Astrocyte of the spinal cord (primary cell): ENCODE measurements around the gene DAZL.

ENCODE experiments used
- DNase-seq: peaks from one replicate; pipeline ENCODE4 v3.0.0; 2011; ENCODE audit warnings: low read depth, low spot score
- H3K4me3 ChIP-seq: 2 replicates; pipeline ENCODE4 v1.5.1; 2011; ENCODE audit warnings: low read depth, mild to moderate bottlenecking, low read length, moderate library complexity
- in situ Hi-C: cut with HindIII; loops from 2 replicates; pipeline ENCODE4 v1.10.0; 2017; ENCODE audit warnings: low sequenced_read_pairs
- TF ChIP-seq, protein P1 (sequence below): IDR thresholded peaks from 2 replicates; pipeline ENCODE4 v1.5.1; 2012; ENCODE audit warnings: low read depth, mild to moderate bottlenecking, low read length, inconsistent platforms

Gene DAZL

DNA sequence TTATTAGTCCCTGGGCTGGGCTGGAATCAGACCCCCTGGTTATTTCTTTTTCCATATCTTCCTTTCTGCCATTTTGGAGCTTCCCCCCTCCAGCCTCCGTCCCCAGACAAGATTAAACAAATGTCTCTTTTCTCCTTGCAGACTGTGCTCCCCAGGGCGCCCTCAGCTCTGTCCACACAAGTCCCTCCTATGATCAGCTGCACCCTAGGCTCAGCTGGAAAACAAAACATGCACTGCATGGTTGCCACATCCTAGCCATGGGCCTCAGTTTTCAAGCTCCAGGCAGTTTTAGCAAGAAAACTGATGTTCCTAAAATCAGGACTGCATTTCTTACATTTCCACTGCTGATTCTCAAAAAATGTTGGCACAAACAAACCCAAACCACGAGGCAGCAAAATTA lies 68.2 kb downstream of the DAZL start:
- no peak overlapping the region for H3K4me3 ChIP-seq
- in situ Hi-C loops, result no loop called here
- DNase-seq, result no peak
- TF ChIP-seq, protein P1, sequence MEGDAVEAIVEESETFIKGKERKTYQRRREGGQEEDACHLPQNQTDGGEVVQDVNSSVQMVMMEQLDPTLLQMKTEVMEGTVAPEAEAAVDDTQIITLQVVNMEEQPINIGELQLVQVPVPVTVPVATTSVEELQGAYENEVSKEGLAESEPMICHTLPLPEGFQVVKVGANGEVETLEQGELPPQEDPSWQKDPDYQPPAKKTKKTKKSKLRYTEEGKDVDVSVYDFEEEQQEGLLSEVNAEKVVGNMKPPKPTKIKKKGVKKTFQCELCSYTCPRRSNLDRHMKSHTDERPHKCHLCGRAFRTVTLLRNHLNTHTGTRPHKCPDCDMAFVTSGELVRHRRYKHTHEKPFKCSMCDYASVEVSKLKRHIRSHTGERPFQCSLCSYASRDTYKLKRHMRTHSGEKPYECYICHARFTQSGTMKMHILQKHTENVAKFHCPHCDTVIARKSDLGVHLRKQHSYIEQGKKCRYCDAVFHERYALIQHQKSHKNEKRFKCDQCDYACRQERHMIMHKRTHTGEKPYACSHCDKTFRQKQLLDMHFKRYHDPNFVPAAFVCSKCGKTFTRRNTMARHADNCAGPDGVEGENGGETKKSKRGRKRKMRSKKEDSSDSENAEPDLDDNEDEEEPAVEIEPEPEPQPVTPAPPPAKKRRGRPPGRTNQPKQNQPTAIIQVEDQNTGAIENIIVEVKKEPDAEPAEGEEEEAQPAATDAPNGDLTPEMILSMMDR, result no peak
